Parathyroid adenoma (tissue), 2 donors: Measurements from ENCODE around the gene KRTAP9-6.

Source experiments
- H2AFZ ChIP-seq: fragments of 300-600 bp; sonication (generic); one replicate; pipeline ENCODE4 v1.7.0; 2017; ENCODE audit warnings: antibody characterized with exemption, mild to moderate bottlenecking
- H3K27ac ChIP-seq: fragments of 300-600 bp; sonication (generic); one replicate; pipeline ENCODE4 v1.7.0; 2017
- H3K27me3 ChIP-seq: fragments of 300-600 bp; sonication (generic); one replicate; pipeline ENCODE4 v1.7.0; 2017; ENCODE audit warnings: low read length; ENCODE audit not compliant: control insufficient read depth, insufficient read depth
- H3K36me3 ChIP-seq: fragments of 300-600 bp; sonication (generic); one replicate; pipeline ENCODE4 v1.7.0; 2017; ENCODE audit warnings: low read length; ENCODE audit not compliant: control insufficient read depth, insufficient read depth
- H3K4me1 ChIP-seq: fragments of 300-600 bp; sonication (generic); one replicate; pipeline ENCODE4 v1.7.0; 2017; ENCODE audit warnings: control low read depth
- H3K4me2 ChIP-seq: fragments of 300-600 bp; sonication (generic); one replicate; pipeline ENCODE4 v1.7.0; 2017; ENCODE audit warnings: low read length
- H3K4me3 ChIP-seq: fragments of 300-600 bp; sonication (generic); one replicate; pipeline ENCODE4 v1.7.0; 2017; ENCODE audit warnings: low read depth, low read length
- H3K79me2 ChIP-seq: fragments of 300-600 bp; sonication (generic); one replicate; pipeline ENCODE4 v1.7.0; 2017; ENCODE audit warnings: control low read depth
- H3K9ac ChIP-seq: fragments of 300-600 bp; sonication (generic); one replicate; pipeline ENCODE4 v1.7.0; 2017; ENCODE audit warnings: mild to moderate bottlenecking
- H3K9me3 ChIP-seq: fragments of 300-600 bp; sonication (generic); one replicate; pipeline ENCODE4 v1.7.0; 2017; ENCODE audit warnings: low read length; ENCODE audit not compliant: control insufficient read depth
- CTCF ChIP-seq: fragments of 300-600 bp; sonication (generic); IDR thresholded peaks from one replicate; pipeline ENCODE4 v1.7.0; 2017; ENCODE audit warnings: antibody characterized with exemption, mild to moderate bottlenecking
- donor health status: primary hyperparathyroidism.

Gene KRTAP9-6

GRCh38 chr17:41296846-41297245 is 31.7 kb downstream of the KRTAP9-6 start:
- TF ChIP-seq CTCF: no peak
- no peak overlapping the region for H3K9ac ChIP-seq
- H3K79me2 ChIP-seq: no peaks in the 10 kb centered on the region
- H3K27me3 ChIP-seq: no peaks in the 10 kb centered on the region
- H3K36me3 ChIP-seq: no peaks in the 10 kb centered on the region
- H3K4me3 ChIP-seq: no peak overlapping the region
- H2AFZ ChIP-seq: no peak overlapping the region
- no peak overlapping the region for H3K27ac ChIP-seq
- H3K4me2 ChIP-seq: no peak overlapping the region
- no peaks in the 10 kb centered on the region for H3K9me3 ChIP-seq
- no peaks in the 10 kb centered on the region for H3K4me1 ChIP-seq

DNA sequence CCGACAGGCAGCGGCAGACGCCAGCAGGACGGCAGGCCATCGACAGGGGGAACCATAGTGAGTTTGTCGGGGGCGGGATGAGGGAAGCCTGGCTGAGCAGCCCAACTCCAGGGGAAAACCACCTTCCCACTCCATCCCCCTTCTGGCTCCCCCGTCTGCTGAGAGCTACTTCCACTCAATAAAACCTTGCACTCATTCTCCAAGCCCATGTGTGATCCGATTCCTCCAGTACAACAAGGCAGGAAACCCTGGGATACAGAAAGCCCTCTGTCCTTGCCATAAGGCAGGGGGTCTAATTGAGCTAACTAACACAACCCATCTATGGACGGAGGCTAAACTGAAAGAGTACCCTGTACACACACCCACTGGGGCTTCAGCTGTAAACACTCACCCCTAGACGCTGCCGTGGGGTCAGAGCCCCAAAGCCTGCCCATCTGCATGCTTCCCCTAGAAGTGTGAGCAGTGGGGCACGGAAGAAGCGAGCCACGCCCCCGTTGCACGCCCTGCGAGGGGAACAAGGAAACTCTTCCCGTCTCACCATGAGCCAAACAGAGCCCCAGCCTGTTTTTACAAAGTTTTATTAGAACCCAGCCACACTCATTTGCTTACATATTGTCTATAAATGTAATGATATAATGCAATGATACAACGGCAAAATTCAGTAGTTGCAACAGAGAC is 33.4 kb downstream of the KRTAP9-6 start:
- H3K79me2 ChIP-seq: no peaks in the 10 kb centered on the region
- no peak overlapping the region for H3K4me2 ChIP-seq
- H3K9me3 ChIP-seq: no peaks in the 10 kb centered on the region
- no peaks in the 10 kb centered on the region for H3K36me3 ChIP-seq
- H3K27me3 ChIP-seq: no peaks in the 10 kb centered on the region
- no peak overlapping the region for H3K27ac ChIP-seq
- H3K4me3 ChIP-seq: no peak overlapping the region
- no peak overlapping the region for H3K9ac ChIP-seq
- H2AFZ ChIP-seq: no peak overlapping the region
- H3K4me1 ChIP-seq: no peaks in the 10 kb centered on the region
- no peak for TF ChIP-seq CTCF

DNA sequence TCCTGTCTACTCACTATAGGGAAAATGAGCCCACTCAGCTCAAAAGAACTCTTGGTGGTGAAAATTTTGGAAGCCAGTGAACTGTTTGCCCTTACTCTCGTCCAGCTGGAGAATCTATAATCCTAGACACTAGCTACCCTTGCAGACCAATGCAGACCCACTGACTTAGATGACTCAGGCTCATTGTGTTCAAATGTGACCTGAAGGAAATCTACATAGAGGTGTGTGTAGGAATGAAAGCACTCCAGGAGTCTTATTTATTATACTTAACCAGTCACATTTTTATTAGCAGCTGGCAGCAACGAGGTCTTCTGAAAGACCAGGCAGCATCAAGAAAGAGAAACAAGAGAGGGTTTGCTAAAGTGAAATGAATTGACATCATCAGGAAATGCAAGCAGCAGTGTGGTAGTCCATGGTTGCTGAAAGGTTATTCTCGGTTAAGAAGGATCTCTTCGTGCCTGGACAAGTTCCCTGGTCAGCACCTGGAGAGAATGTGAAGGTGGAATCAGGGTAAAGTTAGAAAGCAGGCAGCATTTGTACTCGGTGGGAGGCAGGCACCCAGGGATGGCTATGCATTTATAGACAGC is 36.1 kb downstream of the KRTAP9-6 start:
- Histone ChIP-seq H3K79me2 (no peaks in the 10 kb centered on the region), H3K36me3 (no peaks in the 10 kb centered on the region), H3K9me3 (no peaks in the 10 kb centered on the region), H3K27ac (no peak overlapping the region), H3K4me2 (no peak overlapping the region), H3K9ac (no peak overlapping the region), H3K4me3 (no peak overlapping the region), H3K4me1 (no peaks in the 10 kb centered on the region), H3K27me3 (no peaks in the 10 kb centered on the region), H2AFZ (no peak overlapping the region)
- TF ChIP-seq CTCF: no peak

GRCh38 chr17:41301916-41302901 is 37.0 kb downstream of the KRTAP9-6 start, which contains the start of gene KRTAP29-1:
Gene KRTAP29-1 (minus strand): TSS chr17:41302851. CDS start chr17:41302851, 0 bp downstream.
- Histone ChIP-seq H3K79me2 (no peaks in the 10 kb centered on the region), H3K9ac (no peak within 1 kb of the TSS), H3K4me3 (no peak within 1 kb of the TSS), H3K27ac (no peak within 1 kb of the TSS), H3K27me3 (no peaks in the 10 kb centered on the region), H3K9me3 (no peaks in the 10 kb centered on the region), H3K36me3 (no peaks in the 10 kb centered on the region), H3K4me2 (no peak within 1 kb of the TSS), H2AFZ (no peak within 1 kb of the TSS), H3K4me1 (no peaks in the 10 kb centered on the region)
- TF ChIP-seq CTCF: no peak
